AG20443 (cell line): Measurements from ENCODE around the gene LY6G5B.

ENCODE experiments used
- DNase-seq: peaks from one replicate; pipeline ENCODE4 v3.0.0; 2012; ENCODE audit warnings: low spot score, mixed read lengths

LY6G5B gene

GRCh38 chr6:31663126-31663960 is 6.4 kb upstream of the LY6G5B start:
- no peak for DNase-seq

- peak; percentile 73 for DNase-seq
These were observed 5.6 kb upstream of the LY6G5B start for GRCh38 chr6:31663961-31664789.

GRCh38 chr6:31664790-31665500 is 4.8 kb upstream of the LY6G5B start, which contains the start of gene GPANK1:
TSS of gene GPANK1 (minus strand) at chr6:31664997. CDS start at chr6:31664478, 519 bp downstream.
- peak; percentile 83 for DNase-seq

GRCh38 chr6:31665501-31666336 is 4.1 kb upstream of the LY6G5B start, which contains the start of gene CSNK2B:
TSS of gene CSNK2B (plus strand) at chr6:31666080. CDS start at chr6:31666832, 752 bp downstream.
- DNase-seq: peak; percentile 97

- peak; percentile 32 for DNase-seq
These were observed 3.3 kb upstream of the LY6G5B start for GRCh38 chr6:31666337-31666965.

GRCh38 chr6:31676322-31676903 is 6.6 kb downstream of the LY6G5B start:
- DNase-seq: no peak

GRCh38 chr6:31676904-31677303 is 7.1 kb downstream of the LY6G5B start:
- DNase-seq: no peak

- no peak for DNase-seq
These were observed 8.2 kb downstream of the LY6G5B start for GRCh38 chr6:31677955-31678354.

- DNase-seq: peak; percentile 91
These were observed 10.7 kb downstream of the LY6G5B start, which contains the start of gene LY6G5C for GRCh38 chr6:31680226-31681134. TSS of gene LY6G5C (minus strand) at chr6:31681067. CDS start at chr6:31680373, 694 bp downstream.

GRCh38 chr6:31681135-31681671 is 11.4 kb downstream of the LY6G5B start:
- DNase-seq: peak; percentile 69

GRCh38 chr6:31683591-31683990 is 13.8 kb downstream of the LY6G5B start:
- no peak for DNase-seq

GRCh38 chr6:31686483-31686882 is 16.7 kb downstream of the LY6G5B start:
- no peak for DNase-seq

- no peak for DNase-seq
These were observed 17.5 kb downstream of the LY6G5B start for GRCh38 chr6:31687321-31687720.

- DNase-seq: no peak
These were observed 18.3 kb downstream of the LY6G5B start for GRCh38 chr6:31687860-31688693.

- DNase-seq: no peak
These were observed 19.7 kb downstream of the LY6G5B start for GRCh38 chr6:31689249-31690110.

- DNase-seq: no peak
These were observed 20.7 kb downstream of the LY6G5B start for GRCh38 chr6:31690231-31691077.
